HFF-Myc (cell line): ENCODE results near the gene TNRC6A.

Source experiments
- DNase-seq: peaks from one replicate; pipeline ENCODE4 v3.0.0-alpha.2; 2011; ENCODE audit warnings: low read depth; ENCODE audit errors: extremely low read depth
- H3K4me3 ChIP-seq: replicated peaks from 2 replicates; pipeline ENCODE4 v1.5.1; 2011; ENCODE audit warnings: low read depth, mild to moderate bottlenecking, control low read depth, low read length
- TF ChIP-seq, protein P1 (sequence below): IDR thresholded peaks from 2 replicates; pipeline ENCODE4 v1.5.1; 2012; ENCODE audit warnings: mild to moderate bottlenecking, low read depth, low read length, control low read depth; ENCODE audit errors: missing control alignments

TNRC6A gene

DNA sequence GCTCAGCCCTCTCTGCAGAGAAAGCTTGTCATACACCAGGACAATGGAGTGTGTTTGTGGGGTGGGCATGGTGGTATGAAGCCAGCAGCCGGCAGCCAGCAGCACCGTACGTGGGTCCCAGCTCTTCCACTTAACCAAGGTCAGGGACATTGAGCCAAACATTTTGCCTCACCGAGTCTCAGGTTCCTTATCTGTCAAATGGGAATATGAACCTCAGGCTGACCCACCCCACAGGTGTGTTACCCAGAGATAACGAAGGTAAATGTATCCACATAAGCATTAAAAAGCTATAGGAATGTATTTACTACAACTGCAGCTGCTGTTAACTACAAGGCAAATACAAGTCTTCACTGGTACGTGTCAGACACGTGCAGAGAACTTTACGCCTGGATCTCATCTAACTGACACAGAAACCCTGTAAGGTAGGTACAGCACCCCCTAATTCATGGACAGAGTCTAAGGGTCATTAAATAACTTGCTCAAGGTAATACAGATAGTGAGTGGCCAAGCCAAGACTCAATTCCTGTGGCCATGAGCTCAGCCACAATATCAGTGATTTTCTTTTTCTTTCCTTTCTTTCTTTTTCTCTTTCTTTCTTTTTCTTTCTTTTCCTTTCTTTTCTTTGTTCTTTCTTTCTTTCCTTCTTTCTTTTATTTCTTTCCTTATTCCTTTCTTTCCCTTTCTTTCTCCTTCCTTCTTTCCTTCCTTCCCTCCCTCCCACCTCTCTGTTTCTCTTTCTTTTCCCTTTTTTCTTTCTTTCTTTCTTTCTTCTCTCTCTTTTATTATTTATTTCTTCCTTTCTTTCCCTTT lies 117.3 kb downstream of the TNRC6A start:
- TF ChIP-seq, protein P1, sequence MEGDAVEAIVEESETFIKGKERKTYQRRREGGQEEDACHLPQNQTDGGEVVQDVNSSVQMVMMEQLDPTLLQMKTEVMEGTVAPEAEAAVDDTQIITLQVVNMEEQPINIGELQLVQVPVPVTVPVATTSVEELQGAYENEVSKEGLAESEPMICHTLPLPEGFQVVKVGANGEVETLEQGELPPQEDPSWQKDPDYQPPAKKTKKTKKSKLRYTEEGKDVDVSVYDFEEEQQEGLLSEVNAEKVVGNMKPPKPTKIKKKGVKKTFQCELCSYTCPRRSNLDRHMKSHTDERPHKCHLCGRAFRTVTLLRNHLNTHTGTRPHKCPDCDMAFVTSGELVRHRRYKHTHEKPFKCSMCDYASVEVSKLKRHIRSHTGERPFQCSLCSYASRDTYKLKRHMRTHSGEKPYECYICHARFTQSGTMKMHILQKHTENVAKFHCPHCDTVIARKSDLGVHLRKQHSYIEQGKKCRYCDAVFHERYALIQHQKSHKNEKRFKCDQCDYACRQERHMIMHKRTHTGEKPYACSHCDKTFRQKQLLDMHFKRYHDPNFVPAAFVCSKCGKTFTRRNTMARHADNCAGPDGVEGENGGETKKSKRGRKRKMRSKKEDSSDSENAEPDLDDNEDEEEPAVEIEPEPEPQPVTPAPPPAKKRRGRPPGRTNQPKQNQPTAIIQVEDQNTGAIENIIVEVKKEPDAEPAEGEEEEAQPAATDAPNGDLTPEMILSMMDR: no peak
- no peak for DNase-seq
- no peak overlapping the region for H3K4me3 ChIP-seq

DNA sequence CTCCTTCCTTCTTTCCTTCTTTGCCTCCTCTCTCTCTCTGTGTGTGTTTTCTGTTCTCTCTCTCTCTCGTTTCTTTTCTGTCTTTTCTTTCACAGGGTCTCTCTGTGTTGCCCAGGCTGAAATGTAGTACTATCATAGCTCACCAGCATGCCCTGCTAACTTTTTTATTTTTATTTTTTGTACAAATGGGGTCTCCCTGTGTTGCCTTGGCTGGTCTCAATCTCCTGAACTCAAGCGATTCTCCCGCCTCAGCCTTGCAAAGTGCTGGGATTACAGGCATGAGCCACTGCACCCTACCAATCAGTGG lies 117.9 kb downstream of the TNRC6A start:
- no peak overlapping the region for H3K4me3 ChIP-seq
- TF ChIP-seq, protein P1: no peak
- DNase-seq: no peak

DNA sequence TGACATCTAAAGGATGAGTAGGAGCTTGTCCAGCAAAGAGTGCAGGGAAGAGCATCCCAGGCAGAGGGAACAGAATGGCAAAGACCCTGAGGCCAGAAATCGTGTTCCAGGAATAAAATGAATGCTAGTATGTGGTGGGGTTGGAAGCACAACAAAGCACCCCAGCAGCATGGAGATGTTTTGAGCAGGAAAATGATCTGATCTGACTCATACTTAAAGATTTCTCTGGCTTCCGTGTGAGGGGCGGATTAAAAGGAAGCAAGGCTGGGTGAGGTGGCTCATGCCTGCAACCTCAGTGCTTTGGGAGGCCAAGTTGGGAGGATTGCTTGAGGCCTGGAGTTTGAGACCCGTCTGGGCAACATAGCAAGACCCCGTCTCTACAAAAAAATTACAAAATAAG lies 118.6 kb downstream of the TNRC6A start:
- DNase-seq: peak; percentile 44
- TF ChIP-seq, protein P1: no peak
- no peak overlapping the region for H3K4me3 ChIP-seq

DNA sequence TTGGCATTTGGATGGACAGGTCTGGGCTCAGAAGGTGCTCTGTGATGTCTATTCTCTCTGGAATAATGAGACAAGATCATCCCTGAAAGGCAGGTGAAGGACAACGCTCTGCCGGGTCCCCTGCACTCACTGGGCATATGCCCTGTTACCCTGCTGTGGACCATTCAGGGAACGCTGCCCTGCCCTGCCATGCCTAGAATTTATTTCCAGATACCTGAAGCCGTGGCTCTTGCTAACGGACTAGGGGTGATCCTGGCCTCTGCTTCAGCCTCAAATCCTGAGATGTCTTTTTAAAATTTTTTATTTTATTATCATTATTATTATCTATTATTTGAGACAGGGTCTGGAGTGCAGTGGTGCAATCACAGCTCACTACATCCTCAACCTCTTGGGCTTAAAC lies 120.2 kb downstream of the TNRC6A start:
- DNase-seq: no peak
- H3K4me3 ChIP-seq: no peak overlapping the region
- TF ChIP-seq, protein P1: no peak

DNA sequence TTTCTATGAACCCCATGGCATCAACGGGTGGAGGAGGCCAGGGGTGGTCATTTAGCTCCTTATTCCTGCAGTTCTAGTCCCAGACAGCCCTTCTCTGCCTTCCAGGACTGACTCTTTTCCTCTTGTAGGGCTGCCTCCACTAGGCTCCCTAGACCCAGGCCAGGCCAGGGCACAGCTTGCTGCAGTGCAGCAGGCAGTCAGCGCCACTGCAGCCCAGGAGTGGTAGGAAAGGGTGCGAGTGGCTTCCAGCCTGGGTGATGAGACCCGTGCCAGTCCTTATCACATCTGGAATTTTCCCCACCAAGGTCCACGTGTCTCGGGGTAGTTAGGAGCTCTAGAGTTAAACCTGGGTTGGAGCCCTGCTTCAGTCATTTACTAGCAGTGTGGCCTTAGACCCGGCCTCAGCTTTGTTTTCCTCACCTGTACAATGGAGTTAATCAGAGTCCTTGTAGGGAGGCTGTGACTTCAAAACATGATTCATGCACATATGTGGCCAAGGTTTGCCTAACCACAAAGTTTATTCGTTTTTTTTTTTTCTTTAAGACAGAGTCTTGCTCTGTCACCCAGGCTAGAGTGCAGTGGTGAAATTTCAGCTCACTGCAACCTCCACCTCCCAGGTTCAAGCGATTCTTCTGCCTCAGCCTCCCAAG lies 121.0 kb downstream of the TNRC6A start:
- TF ChIP-seq, protein P1: no peak
- DNase-seq: no peak
- H3K4me3 ChIP-seq: no peak overlapping the region

DNA sequence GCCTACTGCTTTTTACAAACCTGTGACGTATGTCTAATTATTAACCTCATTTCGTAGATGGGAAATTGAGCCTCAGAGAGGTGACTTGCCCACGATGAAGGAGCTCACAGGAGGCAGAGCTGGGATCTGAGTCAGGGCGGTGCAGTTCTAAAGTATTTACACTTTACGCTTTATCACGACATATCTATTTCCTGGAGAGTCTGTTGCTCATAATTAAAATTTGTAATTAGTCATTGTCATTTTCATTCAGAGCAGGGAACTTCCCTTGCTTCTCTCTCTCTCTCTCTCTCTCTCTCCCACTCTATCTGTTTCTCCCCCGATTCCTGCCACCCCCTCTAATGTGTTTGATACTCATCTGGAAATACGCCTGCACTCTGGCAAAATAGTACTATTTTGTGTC lies 122.2 kb downstream of the TNRC6A start:
- H3K4me3 ChIP-seq: no peak overlapping the region
- TF ChIP-seq, protein P1: no peak
- no peak for DNase-seq
